C1 segment of cervical spinal cord (tissue), 14 donors: Measurements from ENCODE around the gene TMEM144.
"Not testable (repeated sequence)": the region's sequence is repeated elsewhere in the genome, so short reads cannot be mapped to it uniquely, and the experiment has no call there.

Source experiments
- DNase-seq, 14 donors: peaks; one replicate each; lab custom pipeline; 2025; lab: John Stamatoyannopoulos, UW

TMEM144 gene

DNA sequence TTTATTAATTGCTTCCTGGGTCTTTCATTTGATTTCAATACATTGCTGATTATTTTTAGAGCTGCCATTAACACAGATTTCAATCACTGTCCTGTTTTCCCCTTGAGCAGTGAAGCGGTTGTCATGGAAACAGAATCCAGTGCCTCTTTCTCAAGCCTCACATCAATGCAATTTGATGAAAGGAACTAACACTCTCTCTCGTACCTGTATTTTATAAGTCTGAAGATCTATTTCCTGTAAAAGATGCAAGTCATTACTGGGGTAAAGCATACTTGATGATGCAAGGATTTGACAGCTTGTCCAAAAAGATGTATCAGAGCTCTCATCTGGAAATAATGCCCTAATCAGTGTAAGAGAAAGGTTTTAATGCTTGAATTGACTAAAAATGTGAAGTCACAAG lies 19.6 kb upstream of the TMEM144 start:
- DNase-seq = no peak

DNA sequence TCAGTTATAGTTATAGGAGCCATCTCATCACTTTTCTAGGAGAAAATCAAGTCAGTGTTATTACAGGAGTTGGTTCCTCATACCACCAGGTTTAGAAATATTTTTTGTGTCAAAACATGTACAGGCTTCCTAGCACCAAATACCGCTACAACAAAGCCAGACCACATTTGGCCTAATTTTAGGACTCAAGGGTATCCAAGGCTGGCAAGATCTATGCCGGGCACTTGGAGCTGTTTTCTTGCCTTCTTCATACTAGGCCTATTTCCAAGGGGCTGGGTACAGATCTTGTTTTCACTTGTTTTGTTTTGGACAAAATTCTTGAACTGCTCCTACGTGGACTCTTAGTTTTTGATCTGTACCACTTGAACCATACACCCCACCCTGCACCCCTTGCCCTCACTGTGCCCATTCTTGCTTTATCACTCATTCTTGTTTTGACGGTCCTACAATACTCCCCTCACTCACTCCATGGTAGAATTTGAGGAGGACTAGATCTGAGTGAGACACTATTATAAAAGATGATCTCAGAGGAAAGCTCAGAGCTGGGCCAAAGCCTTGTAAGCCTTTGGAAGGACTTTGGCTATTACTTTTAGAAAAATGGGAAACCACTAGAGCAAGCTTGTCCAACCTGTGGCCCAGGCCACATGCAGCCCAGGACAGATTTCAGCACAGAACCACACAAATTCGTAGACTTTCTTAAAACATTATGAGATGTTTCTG lies 17.7 kb upstream of the TMEM144 start:
- DNase-seq = peak in 1 of 14 donors; percentile 24

DNA sequence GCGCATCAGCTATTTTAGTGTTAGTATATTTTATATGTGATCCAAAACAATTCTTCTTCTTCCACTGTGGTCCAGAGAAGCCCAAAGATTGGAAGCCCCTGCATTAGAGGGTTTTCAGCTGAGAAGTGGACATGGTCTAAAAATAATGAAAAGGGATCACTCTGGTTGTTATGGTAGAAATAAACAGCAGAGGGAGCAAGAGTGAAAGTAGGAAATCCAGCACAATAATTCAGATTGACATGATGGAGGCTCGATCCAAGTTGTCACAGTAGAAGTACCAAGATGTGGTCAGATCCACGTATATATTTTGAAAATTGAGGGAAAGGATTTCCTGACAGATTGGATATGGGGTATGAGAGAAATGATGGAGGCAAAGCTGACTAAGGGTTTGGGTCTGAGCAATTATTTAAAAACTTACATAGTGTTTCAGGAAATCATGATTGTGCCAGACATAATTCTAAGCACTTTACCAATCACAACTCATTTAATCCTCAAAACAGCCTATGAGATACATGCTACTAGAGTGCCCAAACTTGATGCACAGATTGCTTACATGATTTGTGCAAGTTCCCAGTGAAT lies 17.0 kb upstream of the TMEM144 start:
- peak in 2 of 14 donors; percentile 26 to 47 for DNase-seq

DNA sequence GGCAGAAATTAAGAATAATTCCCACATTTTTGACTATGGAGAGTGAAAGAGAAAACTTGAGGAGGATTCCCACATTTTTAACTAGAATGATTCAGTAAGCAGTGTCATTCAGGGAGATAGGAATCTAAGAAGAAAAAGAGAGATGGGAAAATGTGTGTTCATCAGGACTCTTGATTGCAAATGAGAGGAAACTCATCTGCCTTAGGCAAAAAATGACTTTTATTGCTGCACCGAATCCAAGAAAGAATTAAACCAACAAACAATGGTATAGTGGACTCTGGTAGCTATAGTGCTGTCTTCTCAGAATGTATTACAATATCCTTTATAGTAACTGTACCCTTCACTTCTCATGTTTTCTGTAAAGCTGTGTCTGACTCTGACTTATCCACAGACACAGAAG lies 15.0 kb upstream of the TMEM144 start:
- no peak for DNase-seq

DNA sequence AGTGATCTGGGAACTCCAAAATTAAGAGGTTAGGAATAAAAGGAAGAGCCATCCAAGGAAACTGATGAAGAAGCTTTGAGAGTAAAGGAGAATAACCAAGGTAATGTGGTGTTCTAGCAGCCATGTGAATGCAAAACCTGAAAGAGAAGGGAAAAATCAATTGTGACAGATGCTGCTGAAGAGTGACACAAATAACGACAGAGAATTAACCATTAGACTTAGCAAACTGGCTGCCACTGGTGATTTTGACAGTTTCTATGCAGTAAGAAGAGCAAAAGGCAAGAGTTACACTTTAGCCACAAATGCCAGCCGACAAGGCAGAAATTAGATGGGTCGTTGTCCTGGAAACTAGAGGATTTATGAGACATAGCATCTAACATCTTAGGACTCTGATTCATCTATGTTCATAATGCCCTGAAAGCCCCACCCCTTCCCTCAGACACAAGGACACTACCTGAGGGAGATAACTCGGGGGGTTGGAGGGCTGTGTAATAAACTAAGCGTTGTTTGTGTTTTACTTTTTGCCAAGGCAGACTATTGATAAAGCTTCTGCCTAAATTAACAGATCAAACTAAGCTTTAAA lies 13.0 kb upstream of the TMEM144 start:
- DNase-seq = no peak

DNA sequence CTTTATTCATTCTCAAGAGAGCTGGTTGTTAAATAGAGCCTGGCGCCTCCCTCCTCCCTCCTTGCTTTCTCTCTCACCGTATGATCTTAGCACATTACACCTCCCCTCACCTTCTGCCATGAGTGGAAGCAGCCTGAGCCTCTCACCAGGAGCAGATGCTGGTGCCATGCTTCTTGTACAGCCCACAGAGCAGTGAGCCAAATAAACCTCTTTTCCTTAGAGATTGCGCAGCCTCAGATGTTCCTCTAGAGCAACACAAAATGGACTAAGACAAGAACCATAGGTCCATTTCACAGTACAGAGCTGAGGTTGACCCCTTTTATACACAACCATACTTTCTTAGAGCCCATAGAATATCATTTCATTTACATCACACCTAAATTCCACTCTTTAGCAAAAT lies 10.1 kb upstream of the TMEM144 start:
- DNase-seq = no peak

DNA sequence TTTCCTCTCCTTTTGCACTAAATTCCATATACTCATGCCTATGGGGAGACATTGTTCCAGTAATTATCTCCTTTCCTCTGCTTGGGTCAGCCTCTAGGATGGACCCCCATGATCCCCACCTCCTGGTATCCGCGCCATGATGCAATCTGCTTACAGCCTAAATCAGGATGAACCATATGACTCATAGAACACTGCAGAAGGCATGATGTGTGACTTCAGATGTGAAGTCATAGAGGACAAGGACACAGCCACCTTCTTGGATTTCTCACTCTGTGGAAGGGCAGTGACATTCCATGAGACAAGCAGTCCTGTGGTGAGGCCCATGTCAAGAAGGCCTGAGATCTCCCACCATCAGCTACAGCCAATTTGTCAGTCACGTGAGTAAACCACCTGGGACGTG lies 9.0 kb upstream of the TMEM144 start:
- DNase-seq = no peak

DNA sequence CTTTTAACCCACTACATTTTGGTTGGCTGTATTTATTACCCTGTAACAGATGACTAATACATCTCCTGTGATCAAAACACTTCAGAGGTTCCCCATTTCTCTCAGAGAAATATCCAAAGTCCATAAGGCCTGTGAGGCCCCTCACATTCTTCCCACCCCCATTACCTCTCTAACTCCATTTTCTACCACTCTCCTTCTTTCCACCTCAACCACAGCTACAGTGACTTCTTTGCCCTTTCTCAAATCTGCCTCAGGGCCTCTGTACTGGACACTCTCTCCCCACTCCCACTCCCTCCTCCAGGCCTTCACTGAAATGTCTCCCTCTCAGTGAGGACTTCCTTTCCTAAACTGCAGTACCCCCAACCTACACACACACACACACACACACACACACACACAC lies 8.4 kb upstream of the TMEM144 start:
- no peak for DNase-seq

DNA sequence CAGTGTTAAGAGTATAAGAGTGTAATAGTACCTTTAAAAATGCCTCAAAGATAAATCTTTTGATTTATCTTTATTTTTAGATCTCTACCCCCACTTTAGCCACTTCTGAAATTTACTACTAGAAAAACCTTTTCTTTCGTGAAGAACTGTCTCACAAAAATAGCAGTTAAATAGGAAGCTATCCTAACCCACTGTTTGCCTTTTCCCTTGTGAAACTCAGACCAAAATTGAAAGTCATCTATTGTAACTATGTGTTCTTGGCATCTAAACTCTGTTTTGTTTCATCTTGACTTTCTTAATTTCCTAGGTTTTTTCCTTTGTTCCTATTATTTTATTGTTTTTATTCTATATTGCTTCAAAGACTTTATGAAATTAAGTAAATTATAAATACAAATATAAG lies 7.8 kb upstream of the TMEM144 start:
- no peak for DNase-seq

DNA sequence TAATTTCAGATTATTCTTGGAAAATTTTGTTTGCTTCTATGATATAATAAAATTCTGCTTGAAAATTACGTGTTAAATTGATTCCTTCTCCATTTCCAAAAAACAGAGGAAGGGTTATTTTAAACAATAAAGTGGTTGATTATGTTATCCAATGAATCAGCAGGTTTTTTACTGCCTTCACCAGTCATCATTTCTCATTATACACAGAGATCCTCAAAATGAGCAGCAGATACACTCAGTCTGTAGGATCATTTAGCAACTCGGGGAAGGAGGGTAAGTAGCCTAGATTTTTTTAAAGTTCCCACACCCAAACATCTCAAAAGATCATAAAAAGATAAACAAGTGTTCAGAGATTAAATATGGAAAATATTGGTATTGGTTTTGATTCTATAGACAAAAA lies 6.8 kb upstream of the TMEM144 start:
- no peak for DNase-seq

DNA sequence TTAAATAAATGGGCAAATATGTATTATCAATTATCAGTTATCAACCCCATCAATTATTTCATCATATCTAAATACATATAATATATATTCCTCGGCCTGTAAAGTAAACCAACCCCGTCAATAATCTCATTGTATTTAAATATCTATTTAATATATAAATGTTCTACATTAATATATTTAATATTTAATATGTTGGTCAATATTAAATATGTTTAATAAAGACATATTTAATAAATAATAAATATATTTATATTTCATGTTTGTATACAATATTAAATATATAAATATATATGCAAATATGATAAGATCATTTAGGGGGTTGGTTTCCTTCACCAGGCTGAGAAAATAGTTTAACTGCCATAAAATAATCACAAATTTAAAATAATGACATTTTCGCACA lies 6.4 kb upstream of the TMEM144 start:
- no peak for DNase-seq

DNA sequence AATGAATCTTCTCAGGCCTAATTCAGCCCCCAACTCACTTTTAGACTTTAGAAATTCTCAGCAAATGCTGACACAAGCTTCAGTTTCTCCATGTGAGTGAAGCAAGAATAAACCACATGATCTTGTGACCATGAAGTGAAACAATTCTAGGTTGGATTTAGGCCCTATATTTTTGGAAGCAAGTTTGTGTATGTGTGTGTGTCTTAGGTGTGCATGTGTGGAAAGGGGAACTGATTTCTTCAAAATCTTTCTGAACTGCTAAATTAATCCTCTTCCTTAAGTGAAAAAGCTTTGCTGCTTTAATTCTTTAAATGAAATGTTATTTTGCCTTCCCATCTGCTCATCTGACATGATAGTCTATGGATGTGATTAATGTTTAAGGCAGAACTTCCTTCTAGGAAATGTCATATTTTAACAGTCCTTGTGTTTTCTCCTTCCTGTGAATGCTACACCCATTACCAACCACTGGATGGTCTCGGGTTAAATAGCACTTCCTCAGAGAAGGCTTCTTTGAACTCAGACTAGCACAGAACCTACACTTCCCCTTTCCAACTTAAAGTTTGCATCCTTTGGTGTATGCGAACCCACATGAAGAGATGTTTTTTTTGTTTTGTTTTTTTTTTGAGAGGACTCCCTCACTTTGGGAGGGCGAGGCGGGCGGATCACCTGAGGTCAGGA lies 1.2 kb upstream of the TMEM144 start:
- peak in 1 of 14 donors; percentile 10 for DNase-seq

DNA sequence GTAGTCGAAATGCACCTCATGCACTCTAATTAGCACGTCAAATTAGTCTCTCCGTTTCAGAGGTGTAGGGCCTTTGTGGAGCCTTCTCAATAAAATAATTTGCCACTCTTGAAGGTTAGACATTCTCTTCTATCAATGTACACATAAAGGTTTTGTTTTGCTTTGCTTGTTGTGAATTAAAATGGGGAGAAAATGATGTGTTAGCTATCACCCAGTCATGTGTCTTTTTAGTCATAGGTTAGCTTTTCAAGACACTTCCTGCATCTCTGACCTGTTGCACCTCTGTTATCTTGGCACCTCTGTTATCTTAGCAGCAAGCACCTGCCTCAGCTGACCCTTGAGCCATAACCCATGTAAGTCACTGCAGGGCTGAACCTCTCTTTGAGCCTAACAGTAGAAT lies 936 bp downstream of the TMEM144 start:
- no peak for DNase-seq

DNA sequence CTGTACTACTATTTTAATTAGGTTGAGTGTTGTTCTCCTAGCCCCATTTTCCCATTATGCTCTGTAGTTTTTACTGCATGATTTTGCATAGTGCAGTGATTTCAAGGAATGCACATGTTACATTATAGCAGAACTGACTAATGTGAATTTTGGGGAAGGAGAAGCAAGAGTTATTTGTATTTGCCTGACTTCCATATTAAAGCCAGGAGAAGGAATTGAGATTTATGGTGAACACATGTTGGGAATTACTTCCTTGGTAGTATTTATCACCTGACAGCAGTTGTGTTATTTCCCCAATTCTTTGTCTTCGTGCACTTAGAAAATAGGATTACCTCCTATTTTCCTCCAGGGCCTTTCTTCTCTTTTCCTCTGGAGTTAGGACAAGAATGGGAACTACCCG lies 3.2 kb downstream of the TMEM144 start:
- DNase-seq = no peak

DNA sequence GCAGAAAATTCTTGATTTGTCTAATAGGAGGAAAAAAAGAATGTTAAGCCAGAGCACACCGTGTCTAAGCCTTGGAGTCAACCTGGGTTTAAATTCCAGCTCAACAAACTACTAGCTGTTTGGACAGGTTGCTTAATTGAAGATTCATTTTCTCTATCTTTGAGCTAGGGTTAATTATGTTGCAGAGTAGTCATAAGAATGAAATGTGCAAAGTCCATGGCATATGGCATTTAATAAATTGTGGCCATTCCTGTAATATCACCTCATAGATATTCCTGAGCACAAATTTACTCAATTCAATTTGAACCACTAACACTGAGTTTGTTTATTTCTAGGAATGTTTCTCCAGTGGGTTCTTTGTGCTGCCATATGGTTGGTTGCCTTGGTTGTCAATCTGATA lies 4.6 kb downstream of the TMEM144 start:
- no peak for DNase-seq

DNA sequence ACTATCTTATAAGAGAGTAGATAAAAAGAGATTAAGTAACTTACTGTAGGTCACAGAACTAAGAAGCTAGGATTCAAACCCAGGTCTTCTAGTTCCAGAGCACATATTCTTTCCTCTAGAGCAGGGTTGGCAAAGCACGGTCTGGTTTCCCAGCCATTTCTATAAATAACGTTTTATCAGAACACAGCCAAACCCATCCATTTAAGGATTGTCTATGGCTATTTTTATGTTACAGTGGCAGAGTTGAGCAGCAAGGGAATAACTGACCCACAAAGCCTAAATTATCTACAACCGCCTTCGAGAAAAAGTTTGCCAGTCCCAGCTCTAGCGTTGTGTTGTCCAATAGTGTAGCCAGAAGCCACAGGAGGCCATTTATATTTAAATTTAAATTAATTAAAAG lies 7.5 kb downstream of the TMEM144 start:
- DNase-seq = no peak

DNA sequence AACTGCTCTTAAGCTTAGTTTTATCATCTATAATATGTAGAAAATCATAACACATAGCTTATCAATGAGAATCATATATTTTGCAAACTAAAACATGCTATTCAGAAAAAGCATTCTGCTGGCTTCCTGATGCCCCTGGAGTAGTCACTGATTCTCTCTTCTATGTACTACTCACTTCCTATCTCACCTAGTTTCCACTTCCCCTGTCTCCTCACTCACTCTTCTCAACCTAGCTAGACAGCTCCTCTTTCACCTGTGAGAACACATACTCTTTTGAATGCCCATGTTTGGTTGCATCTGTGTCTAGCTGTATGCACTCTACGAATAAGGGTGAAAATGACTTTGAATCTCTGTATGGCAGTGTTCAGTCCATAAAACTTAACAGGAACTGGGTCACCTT lies 9.3 kb downstream of the TMEM144 start:
- no peak for DNase-seq

DNA sequence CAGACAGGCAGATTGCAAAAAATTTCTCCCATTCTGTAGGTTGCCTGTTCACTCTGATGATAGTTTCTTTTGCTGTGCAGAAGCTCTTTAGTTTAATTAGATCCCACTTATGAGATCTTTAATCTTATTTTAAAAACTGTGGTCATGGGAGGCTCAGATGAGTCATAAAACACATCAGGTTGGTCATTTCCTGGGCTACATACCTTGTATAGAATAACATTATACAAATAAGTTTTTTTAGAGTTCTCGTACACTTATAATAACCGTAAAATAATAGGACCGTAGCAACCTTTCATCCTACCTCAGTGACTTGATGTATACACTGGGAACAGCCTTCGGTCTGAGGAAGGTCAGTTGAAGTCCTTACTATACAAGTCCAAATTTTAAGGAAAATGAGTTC lies 14.0 kb downstream of the TMEM144 start:
- not testable (repeated sequence) for DNase-seq

DNA sequence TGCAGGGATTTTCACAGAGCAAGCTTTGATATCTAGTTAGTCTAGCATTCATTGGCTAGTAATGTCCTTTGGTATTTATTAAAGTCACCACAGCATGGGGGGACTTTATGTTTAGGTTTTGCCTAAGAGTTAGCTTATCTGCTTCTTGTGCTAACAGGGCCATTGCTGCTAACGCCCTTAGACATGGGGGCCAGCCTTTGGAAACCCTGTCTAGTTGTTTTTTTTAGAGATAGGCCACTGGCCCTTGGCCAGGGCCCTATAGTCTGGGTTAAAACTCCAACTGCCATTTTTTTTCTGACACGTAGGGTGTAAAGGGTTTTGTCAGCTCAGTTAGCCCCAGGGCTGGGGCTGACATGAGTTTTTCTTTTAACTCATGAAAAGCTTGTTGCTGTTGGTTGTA lies 14.7 kb downstream of the TMEM144 start:
- not testable (repeated sequence) for DNase-seq

DNA sequence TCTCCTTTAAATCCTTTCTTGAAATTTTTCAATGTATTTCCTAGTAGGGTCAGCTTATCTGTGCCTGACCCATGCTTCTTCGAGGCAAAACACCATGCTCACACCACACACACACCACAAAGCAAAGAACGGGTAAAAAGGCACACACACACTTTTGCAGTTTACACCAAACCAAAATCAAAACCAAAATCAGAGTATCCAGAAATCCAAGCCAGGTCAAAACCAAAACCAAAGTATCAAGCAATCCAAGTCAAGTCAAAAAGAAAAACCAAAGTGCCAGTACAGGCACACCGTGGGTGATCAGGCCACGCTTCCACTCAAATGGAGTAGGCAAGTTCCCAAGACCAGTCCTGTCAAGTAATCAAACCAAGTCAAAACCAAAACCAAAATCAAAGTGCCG lies 17.6 kb downstream of the TMEM144 start:
- DNase-seq = not testable (repeated sequence)

DNA sequence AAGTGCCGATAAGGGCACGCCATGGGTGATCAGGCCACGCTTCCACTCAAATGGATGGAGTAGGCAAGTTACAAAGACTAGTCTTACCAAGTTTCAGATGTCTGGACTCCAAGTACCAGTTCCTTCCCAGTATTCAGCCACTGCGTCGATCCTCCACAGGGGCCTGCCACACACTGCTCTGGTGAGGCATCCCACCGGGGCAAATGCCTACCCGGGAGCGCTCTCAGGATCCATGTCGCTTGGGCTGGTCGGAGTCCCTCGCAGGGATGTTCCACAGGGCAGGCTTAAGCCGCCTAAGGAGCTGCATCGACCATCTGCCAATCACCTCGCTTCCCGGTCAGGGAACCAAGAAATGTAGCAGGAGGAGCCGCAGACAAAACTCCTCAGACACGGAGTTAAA lies 18.1 kb downstream of the TMEM144 start:
- DNase-seq = peak in 2 of 14 donors; percentile 21 to 39

DNA sequence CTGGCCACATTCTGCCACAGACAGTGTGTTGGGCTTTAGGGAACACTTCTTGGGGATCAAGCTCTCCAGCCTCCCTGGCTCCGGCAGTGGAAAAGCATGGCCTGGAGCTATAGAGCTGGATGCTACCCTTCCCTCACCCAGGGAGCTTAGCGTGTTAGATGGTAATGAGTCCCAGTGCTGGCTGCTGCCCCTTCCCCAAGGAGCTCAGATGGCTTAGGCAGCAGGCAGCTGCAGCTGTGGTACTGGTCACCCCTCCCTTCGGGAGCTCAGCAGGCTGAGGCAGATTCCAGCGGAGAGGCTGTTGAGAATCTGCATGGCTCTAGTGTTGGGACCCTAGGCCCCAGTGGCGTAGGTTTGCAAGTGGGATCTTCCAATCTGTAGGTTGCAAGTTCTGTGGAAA lies 19.5 kb downstream of the TMEM144 start:
- peak in 8 of 14 donors; percentile 23 to 58 (median 44) for DNase-seq

DNA sequence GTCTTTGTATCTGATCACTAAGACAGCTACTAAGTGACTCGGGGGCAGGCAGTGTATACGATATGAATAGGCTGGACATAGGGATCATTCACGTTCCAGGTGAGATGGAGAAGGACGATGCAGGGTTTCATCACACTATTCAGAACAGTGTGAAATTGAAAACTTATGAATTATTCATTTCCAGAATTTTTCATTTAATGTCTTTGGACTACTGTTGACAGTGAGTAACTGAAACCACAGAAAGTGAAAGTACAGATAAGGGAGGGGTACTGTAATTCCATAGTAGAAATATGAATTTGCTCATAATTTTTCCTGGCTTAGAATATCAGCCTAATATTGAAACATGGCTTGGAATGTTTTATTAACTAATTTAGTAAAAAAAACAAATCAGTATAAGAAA lies 24.4 kb downstream of the TMEM144 start:
- DNase-seq = no peak
